ENCODE measurements around the gene BRCA2.

GRCh38 chr13:32285633-32285965 lies 29.7 kb upstream of the BRCA2 start:
- TF ChIP-seq CTCF (IDR thresholded peaks at IDR 0.05) (no peak), POLR2A (IDR thresholded peaks at IDR 0.05) (no peak)

All from esophagus squamous epithelium (tissue), 4 donors.